GM12878 (cell line): ENCODE results near the gene SERINC5. TPM values are rescaled to one million over a fixed set of nuclear protein-coding genes. Genes with fewer than 3 reads are reported as not detected.
A peak's percentile ranks its signal among the peaks of the same experiment; 100 is the strongest.

Source experiments
- ATF7 ChIP-seq: fragments of 450-650 bp; IDR thresholded peaks from 2 replicates; pipeline ENCODE4 v1.6.1; 2016; ENCODE audit warnings: low read depth, mild to moderate bottlenecking
- BACH1 ChIP-seq: fragments of 450-650 bp; IDR thresholded peaks from 2 replicates; pipeline ENCODE4 v1.6.1; 2017; ENCODE audit warnings: mild to moderate bottlenecking, borderline replicate concordance
- BRCA1 ChIP-seq: IDR thresholded peaks from 2 replicates; pipeline ENCODE4 v1.6.1; 2011; ENCODE audit warnings: low read depth, low read length, improper control_type of control experiment
- EGR1 ChIP-seq, 2 experiments: IDR thresholded peaks; 1 replicate in 1 of 2; 2 replicates in 1 of 2; pipeline ENCODE4 v1.6.1; 2011 to 2012; ENCODE audit warnings: low read depth in 2 of 2, low read length in 2 of 2, borderline replicate concordance in 1 of 2, mild to moderate bottlenecking in 1 of 2, moderate library complexity in 1 of 2
- HDAC6 ChIP-seq: fragments of 200-600 bp; sonication (generic); IDR thresholded peaks from one replicate; pipeline ENCODE4 v1.8.0; 2017; ENCODE audit warnings: antibody characterized with exemption; ENCODE audit not compliant: unreplicated experiment
- IRF4 ChIP-seq: IDR thresholded peaks from 2 replicates; pipeline ENCODE4 v1.6.1; 2011; ENCODE audit warnings: low read depth, low read length
- MEF2B ChIP-seq: fragments of 450-650 bp; IDR thresholded peaks from 2 replicates; pipeline ENCODE4 v1.6.1; 2018; ENCODE audit warnings: mild to moderate bottlenecking, moderate library complexity; ENCODE audit not compliant: partially characterized antibody, poor library complexity, severe bottlenecking
- RCOR1 ChIP-seq: conservative IDR thresholded peaks from 2 replicates; pipeline ENCODE4 v1.6.1; 2012; ENCODE audit warnings: low read depth, low read length, improper control_type of control experiment
- SIN3A ChIP-seq: IDR thresholded peaks from 2 replicates; pipeline ENCODE4 v1.6.1; 2012; ENCODE audit warnings: low read depth, low read length, improper control_type of control experiment
- SMAD5 ChIP-seq: IDR thresholded peaks from 2 replicates; pipeline ENCODE4 v1.6.1; 2016; ENCODE audit warnings: antibody characterized with exemption, low read depth
- SMARCA5 ChIP-seq: fragments of 450-650 bp; IDR thresholded peaks from 2 replicates; pipeline ENCODE4 v1.6.1; 2017; ENCODE audit warnings: mild to moderate bottlenecking
- SPI1 ChIP-seq: IDR thresholded peaks from 2 replicates; pipeline ENCODE4 v1.6.1; 2011; ENCODE audit warnings: low read depth, mild to moderate bottlenecking, low read length, moderate library complexity, borderline replicate concordance; ENCODE audit not compliant: insufficient read depth
- TAF1 ChIP-seq: IDR thresholded peaks from 2 replicates; pipeline ENCODE4 v1.6.1; 2011; ENCODE audit warnings: mild to moderate bottlenecking, low read depth, low read length, borderline replicate concordance
- ZSCAN29 ChIP-seq: fragments of 450-650 bp; IDR thresholded peaks from 2 replicates; pipeline ENCODE4 v1.6.1; 2017; ENCODE audit warnings: mild to moderate bottlenecking, moderate library complexity
- polyA plus RNA-seq, 11 experiments: library from polyadenylated mRNA; depleted of rRNA in 4 of 11; unstranded in 6 of 11; stranded (reverse) in 5 of 11; fragments of >200 nt; fragmentation: Nextera tagmentation in 4 of 11; fragmentation: Illumina TruSeq in 1 of 11; extraction: Ambion mirVana in 4 of 11; extraction: Trizol in 1 of 11; gene quantifications; 1 replicate in 1 of 11; 2 replicates in 10 of 11; pipeline versions ENCODE4 v1.2.1 to v1.2.3, GENCODE V29; 2011 to 2016; ENCODE audit warnings: inconsistent platforms in 2 of 11, missing spikeins in 2 of 11, low read depth in 1 of 11
- total RNA-seq, 4 experiments: library from RNA; depleted of rRNA in 3 of 4; stranded (reverse); fragments of >200 nt in 3 of 4; fragmentation: Illumina TruSeq in 1 of 4; extraction: Trizol in 1 of 4; gene quantifications; 2 replicates each; pipeline versions ENCODE4 v1.2.1 to v1.2.3, GENCODE V29; 2013 to 2021
- TF ChIP-seq, protein P1 (sequence below): fragments of 450-650 bp; formaldehyde crosslinking; IDR thresholded peaks from 2 replicates; pipeline ENCODE4 v1.5.0; 2022; ENCODE audit warnings: mild to moderate bottlenecking, missing genetic modification characterization
- TF ChIP-seq, protein P2 (sequence below): fragments of 450-650 bp; IDR thresholded peaks from 2 replicates; pipeline ENCODE4 v1.6.1; 2017; ENCODE audit warnings: mild to moderate bottlenecking, moderate library complexity
- TF ChIP-seq, protein P3 (sequence below): fragments of 450-650 bp; conservative IDR thresholded peaks from 2 replicates; pipeline ENCODE4 v1.6.1; 2017; ENCODE audit warnings: mild to moderate bottlenecking, moderate library complexity
- TF ChIP-seq, protein P4 (sequence below): IDR thresholded peaks from 2 replicates; pipeline ENCODE4 v1.6.1; 2012; ENCODE audit warnings: low read length, inconsistent platforms

SERINC5 gene
- total and polyA plus RNA-seq, 10 of the 15 experiments (the other 5 are each of a cell fraction or from before 2014, with no cell fraction given) = 0.66 to 7.0 (median 2.8) TPM

DNA sequence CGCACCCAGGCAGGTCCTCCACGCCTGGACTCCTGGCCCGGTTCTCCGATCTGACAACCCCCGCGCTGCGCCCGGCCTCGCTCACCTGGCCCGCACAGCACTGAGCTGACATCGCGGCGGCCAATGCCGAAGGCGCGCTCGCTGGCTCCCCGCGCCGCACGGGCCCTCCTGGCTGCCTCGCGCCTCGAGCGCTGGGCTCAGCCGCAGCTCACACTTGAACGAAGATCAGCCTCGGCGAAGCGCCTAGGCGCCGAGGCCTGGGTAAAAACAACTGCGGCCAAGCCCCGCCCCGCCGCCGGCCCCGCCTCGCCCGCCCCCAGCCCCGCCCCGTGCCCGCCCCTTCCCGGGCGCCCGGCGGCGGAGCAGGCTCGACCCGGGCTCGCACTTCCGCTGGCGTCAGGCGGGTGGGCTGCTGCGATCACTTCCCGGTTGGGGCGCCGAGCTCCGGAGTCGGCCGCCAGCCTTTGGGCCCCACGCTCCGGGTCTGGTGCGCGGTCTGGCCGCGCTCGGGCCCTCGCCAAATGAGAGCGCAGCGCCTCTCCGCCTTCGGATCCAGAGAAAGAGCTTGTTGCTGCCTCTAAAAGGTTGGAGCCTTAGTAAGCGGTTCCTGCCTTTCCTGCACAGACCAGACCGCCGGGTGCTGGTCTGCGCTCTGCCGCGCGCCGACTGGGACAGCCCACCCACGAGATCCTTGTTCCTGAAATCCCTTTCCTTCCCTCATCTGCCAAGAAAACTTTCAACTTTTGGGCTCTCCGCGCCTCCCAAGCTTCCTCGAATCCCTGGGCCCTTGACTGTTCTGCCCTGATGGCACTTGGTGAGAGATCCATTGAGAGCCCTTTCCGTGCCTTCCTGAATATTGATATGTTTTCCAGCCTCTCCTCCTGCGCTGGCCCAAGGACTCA lies at the start of gene SERINC5 (continued):
- TF ChIP-seq, protein P1, sequence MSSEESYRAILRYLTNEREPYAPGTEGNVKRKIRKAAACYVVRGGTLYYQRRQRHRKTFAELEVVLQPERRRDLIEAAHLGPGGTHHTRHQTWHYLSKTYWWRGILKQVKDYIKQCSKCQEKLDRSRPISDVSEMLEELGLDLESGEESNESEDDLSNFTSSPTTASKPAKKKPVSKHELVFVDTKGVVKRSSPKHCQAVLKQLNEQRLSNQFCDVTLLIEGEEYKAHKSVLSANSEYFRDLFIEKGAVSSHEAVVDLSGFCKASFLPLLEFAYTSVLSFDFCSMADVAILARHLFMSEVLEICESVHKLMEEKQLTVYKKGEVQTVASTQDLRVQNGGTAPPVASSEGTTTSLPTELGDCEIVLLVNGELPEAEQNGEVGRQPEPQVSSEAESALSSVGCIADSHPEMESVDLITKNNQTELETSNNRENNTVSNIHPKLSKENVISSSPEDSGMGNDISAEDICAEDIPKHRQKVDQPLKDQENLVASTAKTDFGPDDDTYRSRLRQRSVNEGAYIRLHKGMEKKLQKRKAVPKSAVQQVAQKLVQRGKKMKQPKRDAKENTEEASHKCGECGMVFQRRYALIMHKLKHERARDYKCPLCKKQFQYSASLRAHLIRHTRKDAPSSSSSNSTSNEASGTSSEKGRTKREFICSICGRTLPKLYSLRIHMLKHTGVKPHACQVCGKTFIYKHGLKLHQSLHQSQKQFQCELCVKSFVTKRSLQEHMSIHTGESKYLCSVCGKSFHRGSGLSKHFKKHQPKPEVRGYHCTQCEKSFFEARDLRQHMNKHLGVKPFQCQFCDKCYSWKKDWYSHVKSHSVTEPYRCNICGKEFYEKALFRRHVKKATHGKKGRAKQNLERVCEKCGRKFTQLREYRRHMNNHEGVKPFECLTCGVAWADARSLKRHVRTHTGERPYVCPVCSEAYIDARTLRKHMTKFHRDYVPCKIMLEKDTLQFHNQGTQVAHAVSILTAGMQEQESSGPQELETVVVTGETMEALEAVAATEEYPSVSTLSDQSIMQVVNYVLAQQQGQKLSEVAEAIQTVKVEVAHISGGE (CRISPR knock-in tag) = no peak
- TF ChIP-seq IRF4 = 0 out of 2 replicates have a peak, but pooled peaks have one; percentile 16
- TF ChIP-seq EGR1 (IDR thresholded peaks at IDR 0.05; ENCODE audit: borderline replicate concordance in 1 of 2, low read depth in 2 of 2, low read length in 2 of 2) = peak in 1 of 2 experiments; percentile 26; a peak in 1 of 3 replicates
- TF ChIP-seq SIN3A = 0 out of 2 replicates have a peak, but pooled peaks have one; percentile 26
- peak; percentile 78; the same call in 1 of the 2 replicates for TF ChIP-seq SMAD5
- no peak for TF ChIP-seq MEF2B
- TF ChIP-seq SMARCA5 = peak; percentile 91
- TF ChIP-seq, protein P2, sequence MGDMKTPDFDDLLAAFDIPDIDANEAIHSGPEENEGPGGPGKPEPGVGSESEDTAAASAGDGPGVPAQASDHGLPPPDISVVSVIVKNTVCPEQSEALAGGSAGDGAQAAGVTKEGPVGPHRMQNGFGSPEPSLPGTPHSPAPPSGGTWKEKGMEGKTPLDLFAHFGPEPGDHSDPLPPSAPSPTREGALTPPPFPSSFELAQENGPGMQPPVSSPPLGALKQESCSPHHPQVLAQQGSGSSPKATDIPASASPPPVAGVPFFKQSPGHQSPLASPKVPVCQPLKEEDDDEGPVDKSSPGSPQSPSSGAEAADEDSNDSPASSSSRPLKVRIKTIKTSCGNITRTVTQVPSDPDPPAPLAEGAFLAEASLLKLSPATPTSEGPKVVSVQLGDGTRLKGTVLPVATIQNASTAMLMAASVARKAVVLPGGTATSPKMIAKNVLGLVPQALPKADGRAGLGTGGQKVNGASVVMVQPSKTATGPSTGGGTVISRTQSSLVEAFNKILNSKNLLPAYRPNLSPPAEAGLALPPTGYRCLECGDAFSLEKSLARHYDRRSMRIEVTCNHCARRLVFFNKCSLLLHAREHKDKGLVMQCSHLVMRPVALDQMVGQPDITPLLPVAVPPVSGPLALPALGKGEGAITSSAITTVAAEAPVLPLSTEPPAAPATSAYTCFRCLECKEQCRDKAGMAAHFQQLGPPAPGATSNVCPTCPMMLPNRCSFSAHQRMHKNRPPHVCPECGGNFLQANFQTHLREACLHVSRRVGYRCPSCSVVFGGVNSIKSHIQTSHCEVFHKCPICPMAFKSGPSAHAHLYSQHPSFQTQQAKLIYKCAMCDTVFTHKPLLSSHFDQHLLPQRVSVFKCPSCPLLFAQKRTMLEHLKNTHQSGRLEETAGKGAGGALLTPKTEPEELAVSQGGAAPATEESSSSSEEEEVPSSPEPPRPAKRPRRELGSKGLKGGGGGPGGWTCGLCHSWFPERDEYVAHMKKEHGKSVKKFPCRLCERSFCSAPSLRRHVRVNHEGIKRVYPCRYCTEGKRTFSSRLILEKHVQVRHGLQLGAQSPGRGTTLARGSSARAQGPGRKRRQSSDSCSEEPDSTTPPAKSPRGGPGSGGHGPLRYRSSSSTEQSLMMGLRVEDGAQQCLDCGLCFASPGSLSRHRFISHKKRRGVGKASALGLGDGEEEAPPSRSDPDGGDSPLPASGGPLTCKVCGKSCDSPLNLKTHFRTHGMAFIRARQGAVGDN = peak; percentile 78
- TF ChIP-seq SPI1 = peak; percentile 37; the same call in 1 of the 2 replicates
- no peak for TF ChIP-seq BRCA1
- TF ChIP-seq BACH1 = peak; percentile 45; the same call in 1 of the 2 replicates
- TF ChIP-seq ZSCAN29 = peak; percentile 74; the same call in 1 of the 2 replicates
- TF ChIP-seq, protein P3, sequence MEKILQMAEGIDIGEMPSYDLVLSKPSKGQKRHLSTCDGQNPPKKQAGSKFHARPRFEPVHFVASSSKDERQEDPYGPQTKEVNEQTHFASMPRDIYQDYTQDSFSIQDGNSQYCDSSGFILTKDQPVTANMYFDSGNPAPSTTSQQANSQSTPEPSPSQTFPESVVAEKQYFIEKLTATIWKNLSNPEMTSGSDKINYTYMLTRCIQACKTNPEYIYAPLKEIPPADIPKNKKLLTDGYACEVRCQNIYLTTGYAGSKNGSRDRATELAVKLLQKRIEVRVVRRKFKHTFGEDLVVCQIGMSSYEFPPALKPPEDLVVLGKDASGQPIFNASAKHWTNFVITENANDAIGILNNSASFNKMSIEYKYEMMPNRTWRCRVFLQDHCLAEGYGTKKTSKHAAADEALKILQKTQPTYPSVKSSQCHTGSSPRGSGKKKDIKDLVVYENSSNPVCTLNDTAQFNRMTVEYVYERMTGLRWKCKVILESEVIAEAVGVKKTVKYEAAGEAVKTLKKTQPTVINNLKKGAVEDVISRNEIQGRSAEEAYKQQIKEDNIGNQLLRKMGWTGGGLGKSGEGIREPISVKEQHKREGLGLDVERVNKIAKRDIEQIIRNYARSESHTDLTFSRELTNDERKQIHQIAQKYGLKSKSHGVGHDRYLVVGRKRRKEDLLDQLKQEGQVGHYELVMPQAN = peak; percentile 17
- no peak for TF ChIP-seq ATF7
- TF ChIP-seq TAF1 = peak; percentile 81
- peak; percentile 59 for TF ChIP-seq HDAC6
- 0 out of 2 replicates have a peak, but pooled peaks have one; percentile 62 for TF ChIP-seq RCOR1
- TF ChIP-seq, protein P4, sequence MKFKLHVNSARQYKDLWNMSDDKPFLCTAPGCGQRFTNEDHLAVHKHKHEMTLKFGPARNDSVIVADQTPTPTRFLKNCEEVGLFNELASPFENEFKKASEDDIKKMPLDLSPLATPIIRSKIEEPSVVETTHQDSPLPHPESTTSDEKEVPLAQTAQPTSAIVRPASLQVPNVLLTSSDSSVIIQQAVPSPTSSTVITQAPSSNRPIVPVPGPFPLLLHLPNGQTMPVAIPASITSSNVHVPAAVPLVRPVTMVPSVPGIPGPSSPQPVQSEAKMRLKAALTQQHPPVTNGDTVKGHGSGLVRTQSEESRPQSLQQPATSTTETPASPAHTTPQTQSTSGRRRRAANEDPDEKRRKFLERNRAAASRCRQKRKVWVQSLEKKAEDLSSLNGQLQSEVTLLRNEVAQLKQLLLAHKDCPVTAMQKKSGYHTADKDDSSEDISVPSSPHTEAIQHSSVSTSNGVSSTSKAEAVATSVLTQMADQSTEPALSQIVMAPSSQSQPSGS = no peak
